Cardiac septum (tissue), 1 donor: ENCODE results near the gene PCDH15. TPM values are rescaled to one million over a fixed set of nuclear protein-coding genes. Genes with fewer than 3 reads are reported as not detected.

Experiments used
- DNase-seq: peaks from one replicate; pipeline ENCODE4 v3.0.0-alpha.2; 2020; ENCODE audit warnings: low spot score
- intact Hi-C: fragments of 100-400 bp; cut with DNase I; formaldehyde crosslinking; loops from one replicate; pipeline ENCODE4 v1.14.0; 2022
- microRNA-seq: library from miRNA; unstranded; fragments of <30 nt; microRNA quantifications from one replicate; pipeline ENCODE4 v1.2.0, GENCODE V29; 2020
- total RNA-seq: library from RNA; stranded (reverse); fragmentation: NEBNext Ultra II Directional; extraction: Animal tissue kit (Norgen Biotek cat#: 25700); gene quantifications from one replicate; pipeline ENCODE4 v1.2.1, GENCODE V29; 2021
- donor health status: DM: no; HTN: no; CAD: no.

The PCDH15 gene
- total RNA-seq, 1 donor from 2014 or later = 0.57 TPM

DNA sequence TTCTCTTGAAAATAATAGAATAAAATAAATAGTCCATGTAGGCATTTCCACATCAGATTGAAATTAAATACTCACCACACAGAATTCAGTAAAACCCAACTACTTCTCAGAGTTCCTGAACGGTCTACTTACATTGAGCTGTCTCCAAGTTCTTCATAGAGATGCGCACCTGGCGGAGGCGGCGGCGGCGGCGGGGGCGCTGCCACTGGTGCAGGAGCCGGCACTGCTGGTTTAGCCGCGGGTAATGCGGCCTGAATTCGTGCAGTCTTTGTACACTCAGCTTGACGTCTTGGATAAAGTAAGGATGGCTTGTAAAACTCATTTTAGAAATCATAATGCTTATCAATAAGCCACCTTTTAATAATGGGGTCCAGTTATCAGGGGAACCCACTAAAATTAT, 973.8 kb downstream of the PCDH15 start:
- DNase-seq = no peak
- intact Hi-C loops = no loop called here

GRCh38 chr10:53808677-53809372, 992.2 kb downstream of the PCDH15 start:
- intact Hi-C loops = no loop called here
- no peak for DNase-seq

DNA sequence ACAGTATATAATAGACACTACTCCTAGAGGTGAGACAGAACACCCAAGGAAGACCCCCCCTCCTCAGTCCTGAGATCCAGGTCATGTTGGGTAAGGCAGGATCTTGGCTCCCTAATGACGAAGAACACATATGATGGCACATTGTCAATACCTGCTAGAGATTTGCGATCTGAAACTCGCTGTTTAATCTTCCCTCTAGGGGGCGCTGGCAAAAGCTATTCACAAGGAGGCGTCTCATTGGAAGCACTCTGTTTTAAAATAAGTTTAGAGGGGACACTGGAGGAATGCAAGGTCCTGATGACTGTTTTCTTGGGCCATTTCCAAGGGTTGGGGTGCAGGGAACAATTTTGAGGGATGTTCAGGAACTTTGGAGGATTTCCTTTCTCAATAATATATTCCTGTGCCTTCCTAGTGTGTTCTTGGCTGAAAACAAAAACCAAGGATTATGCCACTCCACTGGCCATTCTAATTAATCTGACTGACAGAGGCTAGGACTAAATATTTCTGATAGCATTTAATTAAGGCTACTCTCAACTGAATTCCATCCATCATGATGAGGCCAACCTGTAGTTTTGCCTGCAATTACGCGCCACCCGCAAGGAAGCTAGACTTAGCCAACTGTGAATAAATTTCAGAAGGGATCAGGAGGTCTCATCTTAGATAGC, 1014.7 kb downstream of the PCDH15 start:
- intact Hi-C loops = no loop called here
- no peak for DNase-seq

GRCh38 chr10:53771701-53772100, 1029.3 kb downstream of the PCDH15 start:
- intact Hi-C loops = no loop called here

DNA sequence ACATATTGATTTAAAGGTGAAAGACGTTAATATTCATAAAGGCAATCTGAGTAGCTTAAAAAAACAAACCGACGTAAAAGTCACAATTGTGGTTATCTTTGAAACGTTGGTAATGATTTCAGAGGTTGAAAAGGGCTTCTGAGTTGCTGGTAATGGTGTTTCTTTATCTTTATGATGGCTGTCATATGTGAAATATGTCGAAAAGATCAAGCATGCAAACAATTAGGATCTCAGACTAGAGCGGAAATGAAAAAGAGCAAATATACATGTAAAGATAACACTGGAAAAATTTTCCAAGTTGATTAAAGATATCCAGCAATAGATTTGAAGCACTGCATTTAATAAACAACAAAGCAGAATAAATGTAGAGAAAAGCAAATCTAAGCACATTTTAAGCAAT, 1030.1 kb downstream of the PCDH15 start:
- no peak for DNase-seq

More at GRCh38 chr10:53771701-53772100, 1029.3 kb downstream of the PCDH15 start:
- no peak for DNase-seq

GRCh38 chr10:53765311-53765710, 1035.7 kb downstream of the PCDH15 start:
- no peak for DNase-seq
- intact Hi-C loops = no loop called here

More for the DNA sequence above, 1030.1 kb downstream of the PCDH15 start:
- intact Hi-C loops = no loop called here

DNA sequence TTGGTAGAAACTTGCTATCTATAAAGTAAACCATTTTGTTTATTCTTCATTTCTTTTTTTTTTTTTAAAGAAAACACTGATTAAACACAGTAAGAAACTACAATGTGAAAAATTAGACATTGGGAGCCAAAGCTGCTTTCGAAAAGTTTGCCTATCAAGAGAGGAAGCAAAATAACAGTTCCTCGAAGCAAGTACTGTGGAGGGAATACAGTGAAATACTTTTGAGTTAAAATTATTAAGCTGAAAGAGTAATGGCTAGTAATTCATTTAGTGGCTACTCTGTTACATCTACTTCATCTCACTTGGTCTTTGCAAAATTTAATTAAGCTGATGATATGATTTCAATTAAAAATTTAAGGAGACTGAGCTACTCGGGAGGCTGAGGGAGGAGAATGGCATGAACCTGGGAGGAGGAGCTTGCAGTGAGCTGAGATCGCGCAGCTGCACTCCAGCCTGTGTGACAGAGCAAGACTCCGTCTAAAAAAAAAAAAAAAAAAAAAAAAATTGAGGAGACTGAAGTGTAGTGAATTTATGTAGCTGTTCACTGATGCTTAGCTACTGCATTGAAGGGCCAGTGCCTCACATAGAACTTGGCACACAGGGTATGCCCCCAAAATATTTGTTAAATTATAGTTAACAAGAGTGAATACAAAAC, 1046.3 kb downstream of the PCDH15 start:
- intact Hi-C loops = no loop called here
- no peak for DNase-seq

Small RNA genes within 50 kb of the gene (microRNA-seq; reads per million reads assigned to microRNA genes)
- gene MIR548F1 = not detected
